Effector memory CD8-positive, alpha-beta T cell (primary cell): ENCODE data around the gene KRT23.
"Not testable (repeated sequence)": the region's sequence is repeated elsewhere in the genome, so short reads cannot be mapped to it uniquely, and the experiment has no call there.

Experiments
- ATAC-seq: fragments of 150-1000 bp; cut with Tn5 transposase; replicated peaks from 2 replicates; pipeline ENCODE4 v1.10.0; 2021; ENCODE audit warnings: mild to moderate bottlenecking, moderate library complexity
- DNase-seq, 3 experiments: peaks; one replicate each; pipeline ENCODE4 v3.0.0; 2021
- H3K27ac Mint-ChIP-seq, 2 donors: one replicate each; pipeline ENCODE4 v1.8.0; 2022; ENCODE audit warnings: mild to moderate bottlenecking in 2 of 2, mixed read lengths in 2 of 2, moderate library complexity in 2 of 2
- H3K27me3 Mint-ChIP-seq, 2 donors: one replicate each; pipeline ENCODE4 v1.8.0; 2022; ENCODE audit warnings: mixed read lengths in 2 of 2
- H3K36me3 Mint-ChIP-seq: one replicate; pipeline ENCODE4 v1.8.0; 2022; ENCODE audit warnings: mild to moderate bottlenecking, moderate library complexity, mixed read lengths; ENCODE audit not compliant: insufficient read depth
- H3K4me1 Mint-ChIP-seq, 2 donors: one replicate each; pipeline ENCODE4 v1.8.0; 2022; ENCODE audit warnings: low read depth in 2 of 2, mixed read lengths in 2 of 2
- H3K4me3 Mint-ChIP-seq, 2 donors: one replicate each; pipeline ENCODE4 v1.8.0; 2022; ENCODE audit warnings: mild to moderate bottlenecking in 2 of 2, mixed read lengths in 2 of 2, moderate library complexity in 2 of 2
- H3K9me3 Mint-ChIP-seq, 2 donors: one replicate each; pipeline ENCODE4 v1.8.0; 2022; ENCODE audit warnings: mixed read lengths in 2 of 2

Gene KRT23

GRCh38 chr17:40940266-40940665 is 2.8 kb upstream of the KRT23 start:
- H3K27ac Mint-ChIP-seq, result no peak overlapping the region
- H3K36me3 Mint-ChIP-seq, result no peaks in the 10 kb centered on the region
- H3K4me1 Mint-ChIP-seq, result peaks cover 0 to 10% of the 10 kb centered on the region in 2 donors
- ATAC-seq (no peak), DNase-seq (no peak)
- H3K27me3 Mint-ChIP-seq, result peaks cover 65 to 69% of the 10 kb centered on the region in 2 donors
- no peaks in the 10 kb centered on the region for H3K9me3 Mint-ChIP-seq
- no peak overlapping the region for H3K4me3 Mint-ChIP-seq

- Mint-ChIP-seq H3K4me1 (peaks cover 0 to 10% of the 10 kb centered on the region in 2 donors), H3K36me3 (no peaks in the 10 kb centered on the region), H3K27me3 (peaks cover 59 to 62% of the 10 kb centered on the region in 2 donors), H3K4me3 (no peak overlapping the region), H3K27ac (no peak overlapping the region), H3K9me3 (no peaks in the 10 kb centered on the region)
- ATAC-seq, result no peak
- DNase-seq, result no peak
Measured at GRCh38 chr17:40938981-40939380, 1.5 kb upstream of the KRT23 start.

- Mint-ChIP-seq H3K27me3 (peaks cover 51 to 52% of the 10 kb centered on the region in 2 donors), H3K9me3 (no peaks in the 10 kb centered on the region), H3K4me1 (peaks cover 0 to 10% of the 10 kb centered on the region in 2 donors), H3K27ac (peak overlapping the region in 1 of 2 donors; percentile 81), H3K36me3 (no peaks in the 10 kb centered on the region), H3K4me3 (peak overlapping the region in 1 of 2 donors; percentile 62)
- ATAC-seq, result no peak
- DNase-seq, result no peak
Measured at GRCh38 chr17:40936976-40937375, 470 bp downstream of the KRT23 start.

- peak overlapping the region in 1 of 2 donors; percentile 62 for H3K4me3 Mint-ChIP-seq
- peaks cover 0 to 10% of the 10 kb centered on the region in 2 donors for H3K4me1 Mint-ChIP-seq
- no peak for ATAC-seq
- peaks cover 51 to 52% of the 10 kb centered on the region in 2 donors for H3K27me3 Mint-ChIP-seq
- no peaks in the 10 kb centered on the region for H3K9me3 Mint-ChIP-seq
- no peak for DNase-seq
- H3K36me3 Mint-ChIP-seq, result no peaks in the 10 kb centered on the region
- H3K27ac Mint-ChIP-seq, result peak overlapping the region in 1 of 2 donors; percentile 81
Measured at GRCh38 chr17:40936437-40936971, 942 bp downstream of the KRT23 start.

GRCh38 chr17:40935624-40936023 is 1.8 kb downstream of the KRT23 start:
- peaks cover 0 to 10% of the 10 kb centered on the region in 2 donors for H3K4me1 Mint-ChIP-seq
- peak; percentile 91 for ATAC-seq
- H3K36me3 Mint-ChIP-seq, result no peaks in the 10 kb centered on the region
- no peak for DNase-seq
- H3K27ac Mint-ChIP-seq, result peak overlapping the region in 1 of 2 donors; percentile 0
- no peak overlapping the region for H3K4me3 Mint-ChIP-seq
- no peaks in the 10 kb centered on the region for H3K9me3 Mint-ChIP-seq
- peaks cover 46 to 52% of the 10 kb centered on the region in 2 donors for H3K27me3 Mint-ChIP-seq

GRCh38 chr17:40932608-40933007 is 4.8 kb downstream of the KRT23 start:
- DNase-seq (no peak), ATAC-seq (no peak)
- Mint-ChIP-seq H3K4me3 (no peak overlapping the region), H3K36me3 (no peaks in the 10 kb centered on the region), H3K27ac (no peak overlapping the region), H3K9me3 (no peaks in the 10 kb centered on the region), H3K27me3 (peaks cover 32 to 61% of the 10 kb centered on the region in 2 donors), H3K4me1 (peaks cover 0 to 8% of the 10 kb centered on the region in 2 donors)

- Mint-ChIP-seq H3K4me3 (no peak overlapping the region), H3K27me3 (peaks cover 33 to 61% of the 10 kb centered on the region in 2 donors), H3K9me3 (no peaks in the 10 kb centered on the region), H3K36me3 (no peaks in the 10 kb centered on the region), H3K27ac (no peak overlapping the region), H3K4me1 (no peaks in the 10 kb centered on the region)
- ATAC-seq (no peak), DNase-seq (no peak)
Measured at GRCh38 chr17:40931311-40931710, 6.1 kb downstream of the KRT23 start.

- H3K4me3 Mint-ChIP-seq, result no peak overlapping the region
- H3K27ac Mint-ChIP-seq, result no peak overlapping the region
- peaks cover 0 to under 1% of the 10 kb centered on the region in 2 donors for H3K4me1 Mint-ChIP-seq
- no peak for DNase-seq
- peaks cover 31 to 66% of the 10 kb centered on the region in 2 donors for H3K27me3 Mint-ChIP-seq
- no peaks in the 10 kb centered on the region for H3K9me3 Mint-ChIP-seq
- peaks cover 3% of the 10 kb centered on the region for H3K36me3 Mint-ChIP-seq
- no peak for ATAC-seq
Measured at GRCh38 chr17:40926341-40926740, 11.1 kb downstream of the KRT23 start.

GRCh38 chr17:40922239-40922638 is 15.2 kb downstream of the KRT23 start:
- DNase-seq (no peak), ATAC-seq (no peak)
- Mint-ChIP-seq H3K4me3 (no peak overlapping the region), H3K4me1 (peaks cover 0 to 4% of the 10 kb centered on the region in 2 donors), H3K9me3 (no peaks in the 10 kb centered on the region), H3K36me3 (peaks cover 3% of the 10 kb centered on the region), H3K27me3 (peaks cover 34 to 51% of the 10 kb centered on the region in 2 donors), H3K27ac (no peak overlapping the region)

- Mint-ChIP-seq H3K27me3 (peaks cover 22 to 39% of the 10 kb centered on the region in 2 donors), H3K36me3 (peaks cover 3% of the 10 kb centered on the region), H3K4me3 (no peak overlapping the region), H3K27ac (no peak overlapping the region), H3K9me3 (no peaks in the 10 kb centered on the region), H3K4me1 (peaks cover 0 to 4% of the 10 kb centered on the region in 2 donors)
- ATAC-seq (no peak), DNase-seq (no peak)
Measured at GRCh38 chr17:40921026-40921425, 16.4 kb downstream of the KRT23 start.

- DNase-seq, H3K27ac Mint-ChIP-seq, H3K4me1 Mint-ChIP-seq, H3K4me3 Mint-ChIP-seq, H3K36me3 Mint-ChIP-seq, H3K9me3 Mint-ChIP-seq, ATAC-seq: not testable (repeated sequence)
- H3K27me3 Mint-ChIP-seq, result peaks cover 21 to 28% of the 10 kb centered on the region in 2 donors
Measured at GRCh38 chr17:40917116-40917515, 20.3 kb downstream of the KRT23 start.

GRCh38 chr17:40916366-40916765 is 21.1 kb downstream of the KRT23 start:
- DNase-seq, result no peak
- H3K4me3 Mint-ChIP-seq, result no peak overlapping the region
- H3K27me3 Mint-ChIP-seq, result peaks cover 23 to 33% of the 10 kb centered on the region in 2 donors
- H3K9me3 Mint-ChIP-seq, result no peaks in the 10 kb centered on the region
- no peak for ATAC-seq
- H3K27ac Mint-ChIP-seq, result no peak overlapping the region
- peaks cover 0 to 3% of the 10 kb centered on the region in 2 donors for H3K4me1 Mint-ChIP-seq
- H3K36me3 Mint-ChIP-seq, result no peaks in the 10 kb centered on the region

GRCh38 chr17:40915721-40916256 is 21.7 kb downstream of the KRT23 start:
- no peaks in the 10 kb centered on the region for H3K4me1 Mint-ChIP-seq
- H3K9me3 Mint-ChIP-seq, result no peaks in the 10 kb centered on the region
- no peak overlapping the region for H3K4me3 Mint-ChIP-seq
- DNase-seq (no peak), ATAC-seq (no peak)
- peaks cover 23 to 30% of the 10 kb centered on the region in 2 donors for H3K27me3 Mint-ChIP-seq
- H3K36me3 Mint-ChIP-seq, result no peaks in the 10 kb centered on the region
- no peak overlapping the region for H3K27ac Mint-ChIP-seq

- Mint-ChIP-seq H3K4me1 (no peaks in the 10 kb centered on the region), H3K36me3 (no peaks in the 10 kb centered on the region), H3K9me3 (no peaks in the 10 kb centered on the region), H3K27me3 (peaks cover 26 to 31% of the 10 kb centered on the region in 2 donors), H3K4me3 (no peak overlapping the region), H3K27ac (no peak overlapping the region)
- no peak for ATAC-seq
- DNase-seq, result no peak
Measured at GRCh38 chr17:40915199-40915661, 22.2 kb downstream of the KRT23 start.
